K562 (cell line): ENCODE measurements around the gene TTYH2. TPM values are rescaled to one million over a fixed set of nuclear protein-coding genes. Genes with fewer than 3 reads are reported as not detected.

Source experiments
- CHD1 ChIP-seq: fragments of 200-600 bp; sonication (generic); IDR thresholded peaks from one replicate; pipeline ENCODE4 v1.6.1; 2012; ENCODE audit warnings: mild to moderate bottlenecking, moderate library complexity, low read length, inconsistent platforms
- FIP1L1 ChIP-seq: fragments of 200-400 bp; formaldehyde crosslinking; IDR thresholded peaks from 2 replicates; pipeline ENCODE4 v1.6.1; 2018; ENCODE audit warnings: mild to moderate bottlenecking, low read depth, low read length; ENCODE audit not compliant: poor library complexity, severe bottlenecking
- FOXK2 ChIP-seq, 2 experiments: fragments of 450-650 bp; IDR thresholded peaks in 1 of 2; conservative IDR thresholded peaks in 1 of 2; 2 replicates each; pipeline ENCODE4 v1.6.1; 2016; ENCODE audit warnings: low read depth in 2 of 2, mild to moderate bottlenecking in 1 of 2
- GABPB2 ChIP-seq: fragments of 250-450 bp; sonication (Bioruptor Pico); conservative IDR thresholded peaks from 2 replicates; pipeline ENCODE4 v1.5.1; 2021; ENCODE audit warnings: mild to moderate bottlenecking
- MAFG ChIP-seq: fragments of 450-650 bp; conservative IDR thresholded peaks from 2 replicates; pipeline ENCODE4 v1.6.1; 2016; ENCODE audit warnings: missing genetic modification characterization, missing compliant biosample characterization
- MEIS2 ChIP-seq: fragments of 450-650 bp; IDR thresholded peaks from 2 replicates; pipeline ENCODE4 v1.6.1; 2014; ENCODE audit warnings: mild to moderate bottlenecking; ENCODE audit not compliant: partially characterized antibody
- NONO ChIP-seq, 2 experiments: fragments of 200-400 bp in 1 of 2; fragments of 450-650 bp in 1 of 2; formaldehyde crosslinking in 1 of 2; IDR thresholded peaks; 2 replicates each; pipeline ENCODE4 v1.6.1; 2017; ENCODE audit warnings: low read depth in 2 of 2, mild to moderate bottlenecking in 2 of 2, moderate library complexity in 2 of 2, low read length in 1 of 2
- PATZ1 ChIP-seq: fragments of 250-450 bp; sonication (Bioruptor Pico); IDR thresholded peaks from 2 replicates; pipeline ENCODE4 v1.5.0; 2020; ENCODE audit warnings: mild to moderate bottlenecking, borderline replicate concordance
- SMARCB1 ChIP-seq: IDR thresholded peaks from 2 replicates; pipeline ENCODE4 v1.6.1; 2011; ENCODE audit warnings: improper control_type of control experiment, low read depth; ENCODE audit not compliant: insufficient read length
- TAF9B ChIP-seq: fragments of 450-650 bp; IDR thresholded peaks from 2 replicates; pipeline ENCODE4 v1.6.1; 2018; ENCODE audit warnings: mild to moderate bottlenecking; ENCODE audit not compliant: partially characterized antibody
- TAL1 ChIP-seq: fragments of 450-650 bp; IDR thresholded peaks from 2 replicates; pipeline ENCODE4 v1.6.1; 2016; ENCODE audit warnings: mild to moderate bottlenecking
- ZBTB34 ChIP-seq: fragments of 250-450 bp; sonication (Bioruptor Pico); IDR thresholded peaks from 2 replicates; pipeline ENCODE4 v1.8.0; 2021; ENCODE audit warnings: mild to moderate bottlenecking, moderate library complexity
- ZNF165 ChIP-seq: fragments of 250-450 bp; sonication (Bioruptor Pico); IDR thresholded peaks from 2 replicates; pipeline ENCODE4 v1.4.0; 2020; ENCODE audit warnings: borderline replicate concordance
- ZNF324 ChIP-seq: fragments of 250-450 bp; sonication (Bioruptor Pico); IDR thresholded peaks from 2 replicates; pipeline ENCODE4 v1.4.0; 2020; ENCODE audit warnings: mild to moderate bottlenecking
- ZNF57 ChIP-seq: fragments of 450-650 bp; formaldehyde crosslinking; IDR thresholded peaks from 2 replicates; pipeline ENCODE4 v1.4.0; 2020; ENCODE audit warnings: mild to moderate bottlenecking, moderate library complexity
- ZNF696 ChIP-seq: fragments of 250-450 bp; sonication (Bioruptor Pico); conservative IDR thresholded peaks from 2 replicates; pipeline ENCODE4 v1.4.0; 2020; ENCODE audit warnings: mild to moderate bottlenecking, moderate library complexity
- ZSCAN29 ChIP-seq: fragments of 450-650 bp; IDR thresholded peaks from 2 replicates; pipeline ENCODE4 v1.6.1; 2017
- polyA plus RNA-seq, 8 experiments: library from polyadenylated mRNA; depleted of rRNA in 4 of 8; stranded (reverse) in 5 of 8; unstranded in 3 of 8; fragments of >200 nt; fragmentation: Nextera tagmentation in 2 of 8; fragmentation: Illumina TruSeq in 1 of 8; extraction: Ambion mirVana in 2 of 8; extraction: Trizol in 1 of 8; gene quantifications; 2 replicates each; pipeline versions ENCODE4 v1.2.1 to v1.2.3, GENCODE V29; 2011 to 2014; ENCODE audit warnings: inconsistent platforms in 1 of 8, missing spikeins in 1 of 8
- total RNA-seq, 7 experiments: library from RNA; depleted of rRNA in 6 of 7; stranded (reverse); fragments of >200 nt in 6 of 7; fragmentation: Illumina TruSeq in 2 of 7; extraction: Trizol in 2 of 7; gene quantifications; 2 replicates each; pipeline versions ENCODE4 v1.2.1 to v1.2.3, GENCODE V29; 2011 to 2021; ENCODE audit warnings: low replicate concordance in 1 of 7
- TF ChIP-seq, protein P1 (sequence below), 2 experiments: fragments of 450-650 bp; IDR thresholded peaks; 2 replicates each; pipeline ENCODE4 v1.6.1; 2018; ENCODE audit warnings: mild to moderate bottlenecking in 2 of 2, low read depth in 1 of 2; ENCODE audit not compliant: partially characterized antibody in 2 of 2
- TF ChIP-seq, protein P2 (sequence below): fragments of 250-450 bp; sonication (Bioruptor Pico); IDR thresholded peaks from 2 replicates; pipeline ENCODE4 v1.4.0; 2020

Gene TTYH2
- total and polyA plus RNA-seq, 9 of the 15 experiments (the other 6 are each of a cell fraction or from before 2014, with no cell fraction given) = 0.03 to 2.0 (median 0.91) TPM

GRCh38 chr17:74203439-74204240 lies 9.7 kb upstream of the TTYH2 start, which contains the start of gene RPL38 (continued):
- TF ChIP-seq ZNF696 (CRISPR knock-in tag) (no peak), ZSCAN29 (no peak), FIP1L1 (peak; percentile 43), ZBTB34 (no peak), SMARCB1 (no peak), ZNF165 (CRISPR knock-in tag) (no peak), ZNF57 (CRISPR knock-in tag) (no peak), TAF9B (peak; percentile 99), NONO (IDR thresholded peaks at IDR 0.05; ENCODE audit: low read depth in 2 of 2, low read length in 1 of 2) (peak in 1 of 2 experiments; percentile 72; a peak in 1 of 4 replicates), PATZ1 (0 out of 2 replicates have a peak, but pooled peaks have one; percentile 68), MAFG (tag) (no peak), GABPB2 (CRISPR knock-in tag) (no peak), MEIS2 (no peak), TAL1 (0 out of 2 replicates have a peak, but pooled peaks have one; percentile 3), FOXK2 (conservative IDR thresholded peaks at IDR 0.05 in 1 of 2, IDR thresholded peaks at IDR 0.05 in 1 of 2; ENCODE audit: low read depth in 2 of 2) (peak; percentile 75; a peak in 3 of 4 replicates), ZNF324 (CRISPR knock-in tag) (no peak), CHD1 (peak; percentile 54)
- TF ChIP-seq, protein P1, sequence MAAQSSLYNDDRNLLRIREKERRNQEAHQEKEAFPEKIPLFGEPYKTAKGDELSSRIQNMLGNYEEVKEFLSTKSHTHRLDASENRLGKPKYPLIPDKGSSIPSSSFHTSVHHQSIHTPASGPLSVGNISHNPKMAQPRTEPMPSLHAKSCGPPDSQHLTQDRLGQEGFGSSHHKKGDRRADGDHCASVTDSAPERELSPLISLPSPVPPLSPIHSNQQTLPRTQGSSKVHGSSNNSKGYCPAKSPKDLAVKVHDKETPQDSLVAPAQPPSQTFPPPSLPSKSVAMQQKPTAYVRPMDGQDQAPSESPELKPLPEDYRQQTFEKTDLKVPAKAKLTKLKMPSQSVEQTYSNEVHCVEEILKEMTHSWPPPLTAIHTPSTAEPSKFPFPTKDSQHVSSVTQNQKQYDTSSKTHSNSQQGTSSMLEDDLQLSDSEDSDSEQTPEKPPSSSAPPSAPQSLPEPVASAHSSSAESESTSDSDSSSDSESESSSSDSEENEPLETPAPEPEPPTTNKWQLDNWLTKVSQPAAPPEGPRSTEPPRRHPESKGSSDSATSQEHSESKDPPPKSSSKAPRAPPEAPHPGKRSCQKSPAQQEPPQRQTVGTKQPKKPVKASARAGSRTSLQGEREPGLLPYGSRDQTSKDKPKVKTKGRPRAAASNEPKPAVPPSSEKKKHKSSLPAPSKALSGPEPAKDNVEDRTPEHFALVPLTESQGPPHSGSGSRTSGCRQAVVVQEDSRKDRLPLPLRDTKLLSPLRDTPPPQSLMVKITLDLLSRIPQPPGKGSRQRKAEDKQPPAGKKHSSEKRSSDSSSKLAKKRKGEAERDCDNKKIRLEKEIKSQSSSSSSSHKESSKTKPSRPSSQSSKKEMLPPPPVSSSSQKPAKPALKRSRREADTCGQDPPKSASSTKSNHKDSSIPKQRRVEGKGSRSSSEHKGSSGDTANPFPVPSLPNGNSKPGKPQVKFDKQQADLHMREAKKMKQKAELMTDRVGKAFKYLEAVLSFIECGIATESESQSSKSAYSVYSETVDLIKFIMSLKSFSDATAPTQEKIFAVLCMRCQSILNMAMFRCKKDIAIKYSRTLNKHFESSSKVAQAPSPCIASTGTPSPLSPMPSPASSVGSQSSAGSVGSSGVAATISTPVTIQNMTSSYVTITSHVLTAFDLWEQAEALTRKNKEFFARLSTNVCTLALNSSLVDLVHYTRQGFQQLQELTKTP (IDR thresholded peaks at IDR 0.05; ENCODE audit: low read depth in 1 of 2, partially characterized antibody in 2 of 2) = peak in 1 of 2 experiments; percentile 66
- TF ChIP-seq, protein P2, sequence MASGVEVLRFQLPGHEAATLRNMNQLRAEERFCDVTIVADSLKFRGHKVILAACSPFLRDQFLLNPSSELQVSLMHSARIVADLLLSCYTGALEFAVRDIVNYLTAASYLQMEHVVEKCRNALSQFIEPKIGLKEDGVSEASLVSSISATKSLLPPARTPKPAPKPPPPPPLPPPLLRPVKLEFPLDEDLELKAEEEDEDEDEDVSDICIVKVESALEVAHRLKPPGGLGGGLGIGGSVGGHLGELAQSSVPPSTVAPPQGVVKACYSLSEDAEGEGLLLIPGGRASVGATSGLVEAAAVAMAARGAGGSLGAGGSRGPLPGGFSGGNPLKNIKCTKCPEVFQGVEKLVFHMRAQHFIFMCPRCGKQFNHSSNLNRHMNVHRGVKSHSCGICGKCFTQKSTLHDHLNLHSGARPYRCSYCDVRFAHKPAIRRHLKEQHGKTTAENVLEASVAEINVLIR = no peak
